ENCODE results near the gene CYP4F12.

DNA sequence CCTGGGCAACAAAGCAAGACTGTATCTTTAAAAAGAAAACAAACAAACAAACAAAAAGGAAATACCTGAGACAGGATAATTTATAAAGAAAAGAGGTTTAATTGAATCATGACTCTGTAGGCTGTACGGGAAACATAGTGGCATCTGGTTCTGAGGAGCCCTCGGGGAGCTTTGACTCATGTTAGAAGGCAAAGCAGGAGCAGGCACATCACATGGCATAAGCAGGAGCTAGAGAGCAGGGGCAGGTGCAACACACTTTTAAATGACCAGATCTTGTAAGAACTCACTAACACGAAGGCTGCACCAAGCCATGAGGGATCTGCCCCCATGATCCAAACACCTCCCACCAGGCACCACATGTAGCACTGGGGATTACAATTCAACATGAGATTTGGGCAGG is 41.8 kb downstream of the CYP4F12 start:
- TF ChIP-seq EZH2 (IDR thresholded peaks at IDR 0.05; ENCODE audit: borderline replicate concordance, low read depth, low read length, severe bottlenecking), result no peak
- TF ChIP-seq, protein P1, sequence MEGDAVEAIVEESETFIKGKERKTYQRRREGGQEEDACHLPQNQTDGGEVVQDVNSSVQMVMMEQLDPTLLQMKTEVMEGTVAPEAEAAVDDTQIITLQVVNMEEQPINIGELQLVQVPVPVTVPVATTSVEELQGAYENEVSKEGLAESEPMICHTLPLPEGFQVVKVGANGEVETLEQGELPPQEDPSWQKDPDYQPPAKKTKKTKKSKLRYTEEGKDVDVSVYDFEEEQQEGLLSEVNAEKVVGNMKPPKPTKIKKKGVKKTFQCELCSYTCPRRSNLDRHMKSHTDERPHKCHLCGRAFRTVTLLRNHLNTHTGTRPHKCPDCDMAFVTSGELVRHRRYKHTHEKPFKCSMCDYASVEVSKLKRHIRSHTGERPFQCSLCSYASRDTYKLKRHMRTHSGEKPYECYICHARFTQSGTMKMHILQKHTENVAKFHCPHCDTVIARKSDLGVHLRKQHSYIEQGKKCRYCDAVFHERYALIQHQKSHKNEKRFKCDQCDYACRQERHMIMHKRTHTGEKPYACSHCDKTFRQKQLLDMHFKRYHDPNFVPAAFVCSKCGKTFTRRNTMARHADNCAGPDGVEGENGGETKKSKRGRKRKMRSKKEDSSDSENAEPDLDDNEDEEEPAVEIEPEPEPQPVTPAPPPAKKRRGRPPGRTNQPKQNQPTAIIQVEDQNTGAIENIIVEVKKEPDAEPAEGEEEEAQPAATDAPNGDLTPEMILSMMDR (IDR thresholded peaks at IDR 0.05; ENCODE audit: borderline replicate concordance, extremely low read depth, low read length, poor library complexity, severe bottlenecking), result no peak
